Thyroid gland (tissue), 4 donors: ENCODE data around the gene IZUMO1.
A peak's percentile ranks its signal among the peaks of the same experiment; 100 is the strongest.

Source experiments
- CTCF ChIP-seq, 6 experiments: fragments of 200-600 bp in 3 of 6; fragments of 450-650 bp in 3 of 6; sonication (generic) in 3 of 6; IDR thresholded peaks; one replicate each; pipeline ENCODE4 v1.5.1; 2016 to 2019; ENCODE audit warnings: antibody characterized with exemption in 6 of 6, mild to moderate bottlenecking in 2 of 6, inconsistent platforms in 1 of 6, moderate library complexity in 1 of 6
- POLR2A ChIP-seq, 2 donors: fragments of 450-650 bp; IDR thresholded peaks; one replicate each; pipeline ENCODE4 v1.6.1; 2017; ENCODE audit warnings: antibody characterized with exemption in 2 of 2, mild to moderate bottlenecking in 2 of 2, moderate library complexity in 1 of 2

DNA sequence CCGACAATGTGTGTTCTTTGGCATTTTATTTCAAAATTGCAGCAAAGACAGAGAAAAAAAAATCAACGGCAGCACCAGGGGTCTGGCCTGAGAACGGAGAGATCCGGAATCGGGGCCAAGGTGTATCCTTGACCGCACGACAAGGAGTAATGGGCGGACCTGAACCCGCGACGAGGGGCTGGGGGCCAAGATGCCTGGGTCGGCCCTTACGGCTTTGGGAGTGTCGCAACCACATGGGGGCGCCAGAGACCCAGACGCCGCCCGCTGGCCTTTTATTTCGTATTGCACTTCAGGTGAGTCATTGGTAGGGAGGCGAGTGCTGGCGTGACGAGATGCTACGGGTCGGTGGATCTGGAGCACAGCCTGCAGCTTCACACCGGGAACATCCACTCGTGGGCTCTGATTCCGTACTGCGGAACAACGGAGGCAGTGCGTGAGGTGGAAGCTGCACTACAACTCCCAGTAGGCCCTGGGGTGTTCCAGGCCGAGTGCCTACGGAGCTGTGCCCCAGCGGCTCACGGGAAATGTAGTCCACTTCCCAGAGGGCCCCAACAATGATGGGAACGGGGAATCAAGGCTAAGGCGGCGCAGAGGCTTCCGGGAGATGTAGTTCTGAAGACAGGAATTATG is 48.5 kb upstream of the IZUMO1 start:
- peak in 1 of 2 donors; percentile 15 for TF ChIP-seq POLR2A (IDR thresholded peaks at IDR 0.05)
- peak; percentile 83 to 99 (median 97) for TF ChIP-seq CTCF (IDR thresholded peaks at IDR 0.05)
